ENCODE data around the gene ACVRL1. TPM values are rescaled to one million over a fixed set of nuclear protein-coding genes. Genes with fewer than 3 reads are reported as not detected.

The ACVRL1 gene
- total RNA-seq, 1 experiment from 2014 or later: not detected

DNA sequence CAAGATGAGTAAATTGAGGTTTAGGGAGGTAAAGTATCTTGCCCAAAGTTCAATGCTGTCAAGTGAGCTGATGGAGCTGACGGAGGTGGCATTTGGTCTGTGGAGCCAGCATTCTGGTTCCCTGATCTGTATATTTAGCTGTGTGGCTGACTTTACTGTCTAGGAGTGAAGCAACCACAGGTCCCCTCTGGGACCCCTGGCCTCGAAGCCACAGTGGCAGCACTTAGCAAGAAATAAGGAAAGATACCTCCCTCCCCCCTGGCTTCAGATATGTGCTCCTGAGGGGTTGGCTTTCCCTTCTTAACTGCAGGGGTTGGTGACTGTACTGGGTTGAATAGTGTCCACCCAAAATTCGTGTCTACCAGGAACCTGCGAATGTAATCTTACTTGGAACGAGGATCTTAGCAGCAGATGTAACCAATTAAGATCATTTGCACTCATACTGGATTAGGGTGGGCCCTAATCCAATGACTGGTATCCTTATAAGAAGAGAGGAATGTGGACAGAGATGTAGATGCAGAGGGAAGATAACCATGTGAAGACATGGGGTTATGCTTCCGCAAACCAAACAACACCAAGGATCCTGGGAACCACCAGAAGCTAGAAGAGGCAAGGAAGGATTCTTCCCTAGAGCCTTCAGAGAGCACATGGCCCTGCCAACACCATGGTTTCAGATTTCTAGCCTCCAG, 42.2 kb downstream of the ACVRL1 start:
- peaks cover 44% of the 10 kb centered on the region for H3K27me3 ChIP-seq (ENCODE audit: insufficient read depth, low read depth)
- CTCF ChIA-PET: interaction anchor here (0.6 kb wide), 1 partner anchor 1968 kb away, joined by 3 read pairs; no protein-coding TSS in a partner anchor
- H3K9me2 ChIP-seq (ENCODE audit: insufficient read depth): no peaks in the 10 kb centered on the region
- H3F3A ChIP-seq (ENCODE audit: insufficient read depth, low read depth): no peaks in the 10 kb centered on the region
- H3K27ac ChIP-seq: no peak overlapping the region
- no peak overlapping the region for H3K4me2 ChIP-seq
- H2AFZ ChIP-seq: no peak overlapping the region
- POLR2A ChIA-PET (ENCODE audit: unreplicated experiment): no interaction called here
- peaks cover 23% of the 10 kb centered on the region for H3K79me2 ChIP-seq (ENCODE audit: low read depth)
- peaks cover 22% of the 10 kb centered on the region for H3K4me1 ChIP-seq (replicated peaks; ENCODE audit: insufficient read depth)
- TF ChIP-seq EZH2 (IDR thresholded peaks at IDR 0.05; ENCODE audit: low read depth): no peak
- TF ChIP-seq, protein P1, sequence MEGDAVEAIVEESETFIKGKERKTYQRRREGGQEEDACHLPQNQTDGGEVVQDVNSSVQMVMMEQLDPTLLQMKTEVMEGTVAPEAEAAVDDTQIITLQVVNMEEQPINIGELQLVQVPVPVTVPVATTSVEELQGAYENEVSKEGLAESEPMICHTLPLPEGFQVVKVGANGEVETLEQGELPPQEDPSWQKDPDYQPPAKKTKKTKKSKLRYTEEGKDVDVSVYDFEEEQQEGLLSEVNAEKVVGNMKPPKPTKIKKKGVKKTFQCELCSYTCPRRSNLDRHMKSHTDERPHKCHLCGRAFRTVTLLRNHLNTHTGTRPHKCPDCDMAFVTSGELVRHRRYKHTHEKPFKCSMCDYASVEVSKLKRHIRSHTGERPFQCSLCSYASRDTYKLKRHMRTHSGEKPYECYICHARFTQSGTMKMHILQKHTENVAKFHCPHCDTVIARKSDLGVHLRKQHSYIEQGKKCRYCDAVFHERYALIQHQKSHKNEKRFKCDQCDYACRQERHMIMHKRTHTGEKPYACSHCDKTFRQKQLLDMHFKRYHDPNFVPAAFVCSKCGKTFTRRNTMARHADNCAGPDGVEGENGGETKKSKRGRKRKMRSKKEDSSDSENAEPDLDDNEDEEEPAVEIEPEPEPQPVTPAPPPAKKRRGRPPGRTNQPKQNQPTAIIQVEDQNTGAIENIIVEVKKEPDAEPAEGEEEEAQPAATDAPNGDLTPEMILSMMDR (conservative IDR thresholded peaks at IDR 0.05): no peak
- no peaks in the 10 kb centered on the region for H4K20me1 ChIP-seq (ENCODE audit: insufficient read depth)
- no peak overlapping the region for H3K4me3 ChIP-seq
- peaks cover 8% of the 10 kb centered on the region; the same call in 1 of the 2 replicates for H3K9me3 ChIP-seq (ENCODE audit: insufficient read depth, low read depth)
- BruUV-seq (replicated peaks): no TSS peak
- no peaks in the 10 kb centered on the region for H3K36me3 ChIP-seq (ENCODE audit: low read depth)
- intact Hi-C loops (cut with micrococcal nuclease; ENCODE audit: unreplicated experiment): loop anchor here (1.0 kb wide), 1 partner anchor 10 kb away; no protein-coding TSS in a partner anchor
- no peak for DNase-seq

DNA sequence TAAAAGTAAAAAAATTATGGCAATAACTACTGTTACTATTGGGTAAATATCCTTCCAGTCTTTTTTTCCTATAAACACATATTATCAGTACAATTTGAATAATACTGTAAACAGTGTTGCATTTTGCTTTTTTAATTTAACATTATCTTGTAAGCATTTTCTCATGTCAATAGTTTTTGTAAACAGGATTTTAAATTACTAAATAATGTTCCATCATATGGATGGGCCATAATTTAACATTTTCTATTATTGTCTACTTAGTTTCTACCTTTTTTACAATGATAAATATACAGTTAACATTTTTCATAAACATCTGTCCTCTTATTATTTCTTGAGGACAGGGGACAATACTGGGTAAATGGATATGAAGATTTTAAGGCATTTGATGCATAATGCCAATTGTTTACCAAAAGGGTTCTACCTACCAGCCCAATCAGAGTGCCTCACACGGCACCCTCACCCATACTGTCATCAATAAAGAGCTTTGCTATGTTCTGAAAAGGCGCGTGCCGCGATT, 43.4 kb downstream of the ACVRL1 start:
- no peak overlapping the region for H3K27ac ChIP-seq
- POLR2A ChIA-PET (ENCODE audit: unreplicated experiment): no interaction called here
- BruUV-seq (replicated peaks): no TSS peak
- H3K36me3 ChIP-seq (ENCODE audit: low read depth): no peaks in the 10 kb centered on the region
- peak overlapping the region; percentile 99 for H3K4me2 ChIP-seq
- peak overlapping the region; percentile 88 for H2AFZ ChIP-seq
- no peaks in the 10 kb centered on the region for H3F3A ChIP-seq (ENCODE audit: insufficient read depth, low read depth)
- CTCF ChIA-PET: no interaction called here
- TF ChIP-seq, protein P1 (conservative IDR thresholded peaks at IDR 0.05): no peak
- no peak for TF ChIP-seq EZH2 (IDR thresholded peaks at IDR 0.05; ENCODE audit: low read depth)
- H3K4me1 ChIP-seq (replicated peaks; ENCODE audit: insufficient read depth): peaks cover 34% of the 10 kb centered on the region
- no peaks in the 10 kb centered on the region for H3K9me2 ChIP-seq (ENCODE audit: insufficient read depth)
- peak overlapping the region; percentile 63 for H3K4me3 ChIP-seq
- H4K20me1 ChIP-seq (ENCODE audit: insufficient read depth): 0 out of 2 replicates have a peak, but pooled peaks cover 2% of the 10 kb centered on the region
- H3K27me3 ChIP-seq (ENCODE audit: insufficient read depth, low read depth): peaks cover 35% of the 10 kb centered on the region
- H3K79me2 ChIP-seq (ENCODE audit: low read depth): peaks cover 35% of the 10 kb centered on the region
- intact Hi-C loops (cut with micrococcal nuclease; ENCODE audit: unreplicated experiment): no loop called here
- no peak for DNase-seq
- H3K9me3 ChIP-seq (ENCODE audit: insufficient read depth, low read depth): no peaks in the 10 kb centered on the region; the same call in 1 of the 2 replicates

DNA sequence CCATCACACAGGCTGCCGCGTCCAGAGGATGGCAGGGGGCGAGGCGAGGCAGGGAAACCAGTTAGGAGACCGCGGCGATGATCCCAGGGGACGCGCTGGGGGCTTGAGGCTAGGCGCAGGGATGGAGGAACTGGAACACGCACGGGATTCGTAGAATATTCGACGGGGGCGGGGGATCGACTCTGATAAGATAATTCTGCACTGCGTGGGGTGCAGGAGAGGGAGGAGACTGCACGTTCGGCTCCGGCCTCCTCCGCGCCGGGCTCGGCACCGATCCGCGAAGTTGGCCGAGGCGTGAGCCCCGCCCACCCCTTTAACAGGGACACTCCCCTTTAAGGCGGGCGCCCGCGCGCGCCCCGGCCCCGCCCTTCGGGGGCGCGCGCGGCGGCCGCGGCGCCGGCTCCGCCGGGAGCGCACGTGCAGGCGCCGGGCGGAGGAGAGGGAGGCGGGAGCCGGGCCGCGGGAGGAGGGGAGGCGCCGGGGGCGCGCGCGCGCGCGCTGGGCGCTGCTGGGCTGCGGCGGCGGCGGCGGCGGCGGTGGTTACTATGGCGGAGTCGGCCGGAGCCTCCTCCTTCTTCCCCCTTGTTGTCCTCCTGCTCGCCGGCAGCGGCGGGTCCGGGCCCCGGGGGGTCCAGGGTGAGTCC, 44.0 kb downstream of the ACVRL1 start, which contains the start of gene ACVR1B:
ACVR1B (plus strand) TSS at position 501 of the 644 bp plus-strand sequence; CDS start at position 546, 45 bp downstream.
- DNase-seq: peak; percentile 57 to 81
- intact Hi-C loops (cut with micrococcal nuclease; ENCODE audit: unreplicated experiment): no loop called here
- Histone ChIP-seq H3K27ac (no peak within 1 kb of the TSS), H3F3A (ENCODE audit: insufficient read depth, low read depth) (no peaks in the 10 kb centered on the region), H3K4me2 (peak within 1 kb of the TSS; percentile 99), H3K4me1 (replicated peaks; ENCODE audit: insufficient read depth) (peaks cover 34% of the 10 kb centered on the region), H3K27me3 (ENCODE audit: insufficient read depth, low read depth) (peaks cover 35% of the 10 kb centered on the region), H2AFZ (peak within 1 kb of the TSS; percentile 96), H4K20me1 (ENCODE audit: insufficient read depth) (0 out of 2 replicates have a peak, but pooled peaks cover 3% of the 10 kb centered on the region), H3K4me3 (peak within 1 kb of the TSS; percentile 91), H3K79me2 (ENCODE audit: low read depth) (peaks cover 41% of the 10 kb centered on the region), H3K36me3 (ENCODE audit: low read depth) (no peaks in the 10 kb centered on the region; the same call in 1 of the 2 replicates), H3K9me2 (ENCODE audit: insufficient read depth) (no peaks in the 10 kb centered on the region), H3K9me3 (ENCODE audit: insufficient read depth, low read depth) (no peaks in the 10 kb centered on the region)
- ChIA-PET CTCF (interaction anchor here (0.6 kb wide), 1 partner anchor 21 kb away, joined by 3 read pairs; no protein-coding TSS in a partner anchor), POLR2A (ENCODE audit: unreplicated experiment) (no interaction called here)
- TF ChIP-seq, protein P1 (conservative IDR thresholded peaks at IDR 0.05): no peak
- no peak for TF ChIP-seq EZH2 (IDR thresholded peaks at IDR 0.05; ENCODE audit: low read depth)
- BruUV-seq (replicated peaks): no TSS peak

All from PC-9 (cell line).